ENCODE data around the gene MTMR6.

Gene MTMR6

DNA sequence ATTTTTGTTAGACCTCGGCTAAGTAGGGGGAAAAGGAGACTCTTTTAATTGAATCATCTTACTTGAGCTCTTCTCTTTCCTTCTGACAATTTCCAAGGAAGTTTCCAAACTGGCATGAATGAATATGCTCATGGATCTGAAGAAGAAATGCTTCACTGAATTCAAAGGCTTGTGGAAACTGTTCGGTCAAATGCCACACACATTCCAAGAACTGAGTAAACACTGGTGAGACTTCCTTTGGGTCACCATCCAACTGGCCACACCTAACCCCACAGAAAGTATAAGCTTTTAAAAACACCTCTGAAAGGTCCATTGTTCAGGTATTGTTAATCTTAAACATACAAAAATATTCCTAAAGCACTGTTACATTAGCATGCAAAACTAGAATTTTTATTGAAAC, 33.6 kb downstream of the MTMR6 start:
- H3K4me3 ChIP-seq (ENCODE audit: low read depth, low read length), result no peak overlapping the region
- peak; percentile 12 for DNase-seq (ENCODE audit: low read depth)
- TF ChIP-seq, protein P1, sequence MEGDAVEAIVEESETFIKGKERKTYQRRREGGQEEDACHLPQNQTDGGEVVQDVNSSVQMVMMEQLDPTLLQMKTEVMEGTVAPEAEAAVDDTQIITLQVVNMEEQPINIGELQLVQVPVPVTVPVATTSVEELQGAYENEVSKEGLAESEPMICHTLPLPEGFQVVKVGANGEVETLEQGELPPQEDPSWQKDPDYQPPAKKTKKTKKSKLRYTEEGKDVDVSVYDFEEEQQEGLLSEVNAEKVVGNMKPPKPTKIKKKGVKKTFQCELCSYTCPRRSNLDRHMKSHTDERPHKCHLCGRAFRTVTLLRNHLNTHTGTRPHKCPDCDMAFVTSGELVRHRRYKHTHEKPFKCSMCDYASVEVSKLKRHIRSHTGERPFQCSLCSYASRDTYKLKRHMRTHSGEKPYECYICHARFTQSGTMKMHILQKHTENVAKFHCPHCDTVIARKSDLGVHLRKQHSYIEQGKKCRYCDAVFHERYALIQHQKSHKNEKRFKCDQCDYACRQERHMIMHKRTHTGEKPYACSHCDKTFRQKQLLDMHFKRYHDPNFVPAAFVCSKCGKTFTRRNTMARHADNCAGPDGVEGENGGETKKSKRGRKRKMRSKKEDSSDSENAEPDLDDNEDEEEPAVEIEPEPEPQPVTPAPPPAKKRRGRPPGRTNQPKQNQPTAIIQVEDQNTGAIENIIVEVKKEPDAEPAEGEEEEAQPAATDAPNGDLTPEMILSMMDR (conservative IDR thresholded peaks at IDR 0.05; ENCODE audit: low read depth, low read length), result no peak

- DNase-seq (ENCODE audit: low read depth), result no peak
- no peak overlapping the region for H3K4me3 ChIP-seq (ENCODE audit: low read depth, low read length)
- TF ChIP-seq, protein P1 (conservative IDR thresholded peaks at IDR 0.05; ENCODE audit: low read depth, low read length), result no peak
These were observed 34.5 kb downstream of the MTMR6 start for GRCh38 chr13:25252752-25253151.

GRCh38 chr13:25252225-25252624, 35.1 kb downstream of the MTMR6 start:
- no peak for DNase-seq (ENCODE audit: low read depth)
- no peak overlapping the region for H3K4me3 ChIP-seq (ENCODE audit: low read depth, low read length)
- TF ChIP-seq, protein P1 (conservative IDR thresholded peaks at IDR 0.05; ENCODE audit: low read depth, low read length), result no peak

DNA sequence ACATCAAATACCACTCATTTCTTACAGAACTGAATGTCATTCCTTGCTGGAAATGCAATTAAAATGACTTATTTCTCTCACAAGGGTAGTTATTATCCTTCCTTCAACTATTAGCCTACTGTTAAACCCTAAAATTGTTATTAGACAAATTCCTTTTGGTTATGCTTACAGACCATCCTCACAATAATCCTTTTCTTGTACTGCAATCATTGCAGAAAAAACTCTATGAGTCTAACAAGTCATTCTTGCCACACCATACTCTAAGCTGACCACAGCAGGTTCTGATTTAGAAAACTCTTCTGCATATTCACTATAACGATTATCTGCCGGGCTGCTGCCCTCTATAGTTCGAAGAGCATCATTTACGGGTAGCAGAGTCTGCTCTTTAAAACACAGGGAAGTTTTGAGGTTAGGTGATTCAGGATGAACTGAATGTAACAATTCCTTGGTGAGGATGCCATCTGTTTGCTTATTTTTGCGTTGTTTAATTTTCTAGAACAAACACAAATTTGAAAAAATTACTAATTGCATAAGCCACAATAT, 38.2 kb downstream of the MTMR6 start:
- DNase-seq (ENCODE audit: low read depth), result peak; percentile 73
- no peak overlapping the region for H3K4me3 ChIP-seq (ENCODE audit: low read depth, low read length)
- TF ChIP-seq, protein P1 (conservative IDR thresholded peaks at IDR 0.05; ENCODE audit: low read depth, low read length), result peak; percentile 66

DNA sequence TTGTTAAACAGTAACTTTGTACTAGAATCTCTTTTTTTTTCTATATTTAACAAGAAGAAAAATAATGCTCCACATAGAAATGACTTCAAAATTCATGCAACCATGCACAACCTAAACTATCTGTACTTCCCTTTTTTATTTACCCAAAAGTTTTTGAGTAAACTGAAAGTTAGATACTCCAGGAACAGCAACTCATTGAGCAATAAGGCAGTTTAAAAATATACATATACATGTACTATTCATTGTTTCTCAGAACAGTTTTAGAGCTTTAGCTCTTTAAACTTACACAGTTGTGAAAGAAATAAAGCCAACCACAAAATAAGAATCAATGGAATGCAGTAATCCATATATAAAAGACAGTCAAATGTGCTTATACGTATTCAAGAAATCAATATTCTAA, 39.2 kb downstream of the MTMR6 start:
- DNase-seq (ENCODE audit: low read depth), result no peak
- TF ChIP-seq, protein P1 (conservative IDR thresholded peaks at IDR 0.05; ENCODE audit: low read depth, low read length), result no peak

GRCh38 chr13:25247360-25247759, 39.9 kb downstream of the MTMR6 start:
- peak; percentile 17 for DNase-seq (ENCODE audit: low read depth)
- no peak overlapping the region for H3K4me3 ChIP-seq (ENCODE audit: low read depth, low read length)
- TF ChIP-seq, protein P1 (conservative IDR thresholded peaks at IDR 0.05; ENCODE audit: low read depth, low read length), result no peak

More for the DNA sequence above, 39.2 kb downstream of the MTMR6 start:
- no peak overlapping the region for H3K4me3 ChIP-seq (ENCODE audit: low read depth, low read length)

- TF ChIP-seq, protein P1 (conservative IDR thresholded peaks at IDR 0.05; ENCODE audit: low read depth, low read length), result no peak
- DNase-seq (ENCODE audit: low read depth), result no peak
- H3K4me3 ChIP-seq (ENCODE audit: low read depth, low read length), result no peak overlapping the region
These were observed 43.2 kb downstream of the MTMR6 start for GRCh38 chr13:25244123-25244522.
